ENCODE data around the gene ATP2A3.

ATP2A3 gene

DNA sequence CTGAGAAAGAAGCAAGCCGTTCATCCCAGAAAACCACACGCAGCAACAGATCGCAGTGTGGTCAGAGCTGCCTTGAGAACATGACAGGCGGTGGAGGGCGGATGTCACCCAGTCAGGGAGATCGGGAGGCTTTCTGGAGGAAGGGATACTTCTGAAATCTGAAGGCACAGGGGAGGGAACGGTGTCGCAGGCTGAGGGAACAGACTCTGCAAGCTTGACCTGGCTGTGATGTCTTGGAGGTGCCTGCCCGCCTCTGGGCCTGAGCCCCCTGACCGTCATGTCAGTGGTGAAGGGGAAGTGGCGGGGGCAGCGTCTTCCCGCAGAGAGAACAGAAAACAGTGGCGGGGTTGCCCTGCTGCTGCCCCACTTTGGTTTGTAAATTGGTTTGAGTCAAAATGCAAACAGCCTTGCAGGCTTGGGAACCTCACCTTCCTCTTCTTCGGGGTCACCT, 8.1 kb upstream of the ATP2A3 start:
- DNase-seq = no peak

DNA sequence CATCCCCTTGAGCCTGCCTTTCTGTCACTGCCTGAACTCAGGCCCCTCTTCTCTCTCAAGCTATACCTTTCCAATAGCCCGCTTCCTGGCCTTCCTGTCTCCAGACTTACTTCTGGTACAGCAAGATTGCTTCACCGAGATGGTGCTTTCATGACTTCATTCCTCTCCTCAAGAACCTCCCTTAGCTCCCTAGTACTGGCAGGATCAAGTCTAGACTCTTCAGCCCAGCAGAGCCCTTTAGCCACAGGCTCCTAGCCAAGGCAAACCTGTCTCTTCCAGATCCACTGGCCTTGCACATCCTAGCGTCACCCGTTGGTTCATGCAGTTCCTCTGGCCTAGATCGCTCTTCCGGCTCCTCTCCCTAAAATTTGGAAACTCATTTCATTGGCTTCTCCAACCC, 6.4 kb upstream of the ATP2A3 start:
- no peak for DNase-seq

DNA sequence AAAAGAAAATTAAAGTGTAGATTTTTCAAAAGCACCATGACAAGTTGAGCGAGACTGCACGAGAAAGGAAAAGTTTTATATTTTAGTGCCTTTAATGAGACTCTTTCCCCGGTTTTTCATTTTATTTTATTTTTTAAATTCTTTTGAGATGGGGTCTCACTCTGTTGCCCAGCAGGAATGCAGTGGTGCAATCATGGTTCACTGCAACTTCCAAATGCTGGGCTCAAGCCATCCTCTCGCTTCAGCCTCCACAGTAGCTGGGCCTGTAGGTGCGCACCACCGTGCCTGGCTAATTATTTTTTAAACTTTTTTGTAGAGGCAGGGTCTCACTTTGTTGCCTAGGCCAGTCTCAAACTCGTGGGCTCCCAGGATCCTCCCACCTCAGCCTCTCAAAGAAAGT, 5.7 kb upstream of the ATP2A3 start:
- no peak for DNase-seq

DNA sequence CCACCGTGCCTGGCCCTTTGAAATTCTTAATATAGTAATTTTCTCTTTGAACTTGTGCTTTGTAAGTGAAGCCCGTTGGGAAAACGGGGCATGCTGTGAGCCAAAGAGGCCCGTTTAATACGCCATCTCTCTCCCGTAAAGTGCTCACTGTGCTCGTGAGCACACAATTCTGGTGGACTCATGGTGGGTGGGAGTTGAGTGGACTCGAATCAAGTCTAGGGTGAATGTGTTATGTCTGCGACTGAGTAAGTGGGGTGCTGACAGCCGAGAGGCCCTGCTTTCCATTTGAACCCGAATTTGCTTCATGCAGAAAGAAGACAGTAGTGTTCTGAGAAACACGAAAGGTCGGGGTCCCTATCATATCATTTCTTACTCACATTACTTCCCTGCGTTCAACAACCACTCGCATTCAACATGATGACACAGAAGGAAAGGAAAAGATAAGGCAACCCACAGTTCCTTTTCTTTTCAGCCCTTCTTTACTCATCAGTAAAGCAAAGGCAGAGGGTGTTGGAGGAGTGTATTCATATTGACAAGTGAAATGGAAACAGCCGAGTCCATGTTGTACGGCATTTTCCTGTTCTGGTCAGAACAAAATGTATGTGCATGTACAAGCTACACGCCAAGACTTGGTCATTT, 4.8 kb upstream of the ATP2A3 start:
- DNase-seq = no peak

DNA sequence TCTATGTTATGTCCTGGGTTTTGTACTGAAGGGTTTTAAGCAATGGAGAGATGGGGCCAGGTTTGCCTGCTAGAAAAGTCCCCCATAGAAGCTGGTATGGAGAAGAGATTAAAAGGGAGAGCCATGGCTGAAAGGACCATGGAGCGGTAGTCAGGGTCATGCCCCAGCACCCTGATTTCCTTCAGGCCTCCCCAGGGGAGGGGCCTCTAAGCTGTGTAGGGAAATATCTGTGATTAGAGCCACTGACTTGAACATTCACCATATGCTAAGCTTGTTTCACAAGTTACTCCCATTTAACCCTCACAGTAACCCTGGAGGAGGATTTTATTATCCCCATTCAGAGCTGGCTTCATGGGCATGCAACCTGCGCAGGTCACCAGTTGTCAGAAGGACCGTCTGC, 3.8 kb upstream of the ATP2A3 start:
- no peak for DNase-seq

DNA sequence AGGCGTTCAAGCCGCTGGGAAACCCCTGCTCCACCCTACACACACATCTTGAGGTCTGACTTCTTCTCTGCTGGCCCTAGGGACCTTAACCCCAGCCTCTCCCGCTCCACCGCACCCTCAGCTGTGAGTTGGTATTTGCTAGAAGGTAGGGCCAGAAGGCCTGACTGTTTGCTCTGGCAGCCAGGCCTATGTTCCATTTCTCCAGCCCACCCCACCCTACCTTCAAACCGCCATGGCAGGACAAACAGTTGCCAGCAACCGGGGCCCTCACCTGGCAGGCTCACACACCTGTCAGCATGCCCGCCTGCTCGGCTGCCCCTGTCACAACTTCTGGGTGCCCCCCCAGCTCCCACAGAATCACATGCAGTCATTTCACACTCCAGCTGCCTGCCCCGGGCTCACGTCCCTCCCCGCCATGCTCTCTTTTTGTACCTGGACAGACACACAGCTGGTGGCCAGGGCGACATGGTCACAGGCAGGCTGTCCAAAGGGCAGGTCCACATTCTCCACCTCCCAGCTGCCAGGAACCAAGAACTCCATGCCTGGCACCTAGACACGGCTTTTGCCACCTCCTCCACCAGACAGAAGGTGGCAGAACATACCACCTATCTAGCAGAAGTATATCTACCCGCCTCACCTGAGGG, 2.6 kb upstream of the ATP2A3 start:
- DNase-seq = no peak

DNA sequence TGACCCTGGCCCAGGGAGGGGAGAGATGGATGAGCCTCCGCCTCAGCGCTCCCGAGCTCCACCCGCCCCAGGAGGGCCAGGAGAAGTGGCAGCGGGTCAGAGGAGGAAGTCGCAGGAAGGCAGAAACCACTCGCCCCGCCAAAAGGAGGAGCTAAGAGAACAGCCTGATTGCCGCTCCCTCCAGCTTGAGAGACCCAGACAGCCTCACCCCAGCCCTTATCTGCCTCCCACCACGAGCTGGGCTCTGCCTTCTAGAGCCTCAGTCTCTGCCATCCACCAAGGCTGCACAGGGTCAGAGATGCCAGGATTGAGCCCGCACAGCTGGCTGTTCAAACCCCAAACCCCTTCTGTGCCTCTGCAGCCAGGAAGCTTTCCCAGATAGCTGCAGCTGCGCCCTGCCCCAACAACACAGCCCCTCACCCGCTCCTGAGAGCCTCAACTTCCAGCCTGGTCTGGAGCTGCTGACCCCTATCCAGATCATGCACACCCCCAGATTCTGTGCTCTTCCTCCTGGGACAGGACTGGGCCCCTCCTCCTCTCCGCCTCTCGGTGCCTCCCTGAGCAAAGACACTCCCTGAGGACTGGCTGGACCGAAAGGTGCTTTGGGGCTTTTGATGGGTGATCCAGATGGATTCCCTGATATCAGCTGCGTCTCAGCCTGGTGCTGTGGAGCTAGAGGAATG, 1.0 kb upstream of the ATP2A3 start:
- DNase-seq = peak; percentile 44

DNA sequence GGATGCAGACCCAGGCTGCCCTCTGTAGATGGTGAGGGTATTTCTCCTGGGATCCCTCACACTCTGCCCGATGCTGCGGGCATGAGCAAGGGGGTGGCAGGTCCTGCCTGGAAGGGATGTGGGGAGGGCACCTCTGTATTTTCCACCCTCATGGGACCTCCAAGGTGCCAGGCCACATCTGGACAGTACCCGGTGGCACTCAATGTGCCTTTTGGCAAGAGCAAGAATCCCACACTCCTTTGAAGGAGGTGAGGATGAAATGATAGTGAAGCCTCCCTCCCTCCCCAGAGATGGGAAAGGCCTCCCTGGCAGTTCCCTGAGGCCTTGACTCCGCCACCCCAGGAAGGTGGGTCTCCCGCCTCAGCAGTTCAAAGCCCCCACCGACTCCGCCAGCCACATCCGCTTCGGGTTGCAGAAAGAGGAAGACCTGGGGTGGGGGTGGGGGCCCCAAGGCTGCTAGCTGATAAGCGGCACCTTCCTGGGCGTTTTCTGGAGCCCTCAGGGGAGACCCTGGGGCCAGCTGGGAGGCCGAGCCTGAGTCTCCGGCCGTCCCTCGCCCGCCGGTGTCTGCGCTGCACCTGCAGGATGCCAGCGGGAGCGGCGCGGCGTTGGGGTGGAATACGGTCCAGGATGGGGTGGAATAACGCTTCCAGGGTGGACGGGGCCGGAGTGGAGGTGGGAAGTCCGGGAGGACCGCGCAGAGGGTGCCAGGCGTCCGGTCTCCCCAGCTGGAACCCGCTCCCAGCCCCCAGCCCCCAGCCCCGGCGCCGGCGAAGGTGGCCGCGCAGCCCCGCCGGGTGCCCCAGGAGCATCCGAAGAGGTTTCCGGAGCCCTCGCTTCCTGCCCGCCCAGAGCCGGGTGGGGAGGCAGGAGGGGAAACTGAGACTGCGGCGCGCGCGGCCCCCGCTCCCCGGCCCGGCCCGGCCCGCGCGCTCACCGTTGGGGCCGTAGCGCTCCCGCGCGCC, 718 bp downstream of the ATP2A3 start:
- no peak for DNase-seq

DNA sequence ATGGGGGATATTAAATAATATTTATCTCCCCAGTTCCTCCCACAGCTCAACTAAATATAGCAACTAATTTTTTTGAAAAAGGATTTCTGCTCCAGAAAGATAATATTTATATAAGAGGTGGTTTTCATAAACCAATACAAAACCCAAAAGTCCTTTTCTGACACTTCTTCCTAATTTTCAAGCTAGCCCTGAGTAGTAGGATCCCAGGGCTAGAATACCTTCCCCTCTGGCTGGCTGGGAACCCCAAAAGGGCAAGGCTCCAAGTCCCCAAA, 1.3 kb downstream of the ATP2A3 start:
- no peak for DNase-seq

DNA sequence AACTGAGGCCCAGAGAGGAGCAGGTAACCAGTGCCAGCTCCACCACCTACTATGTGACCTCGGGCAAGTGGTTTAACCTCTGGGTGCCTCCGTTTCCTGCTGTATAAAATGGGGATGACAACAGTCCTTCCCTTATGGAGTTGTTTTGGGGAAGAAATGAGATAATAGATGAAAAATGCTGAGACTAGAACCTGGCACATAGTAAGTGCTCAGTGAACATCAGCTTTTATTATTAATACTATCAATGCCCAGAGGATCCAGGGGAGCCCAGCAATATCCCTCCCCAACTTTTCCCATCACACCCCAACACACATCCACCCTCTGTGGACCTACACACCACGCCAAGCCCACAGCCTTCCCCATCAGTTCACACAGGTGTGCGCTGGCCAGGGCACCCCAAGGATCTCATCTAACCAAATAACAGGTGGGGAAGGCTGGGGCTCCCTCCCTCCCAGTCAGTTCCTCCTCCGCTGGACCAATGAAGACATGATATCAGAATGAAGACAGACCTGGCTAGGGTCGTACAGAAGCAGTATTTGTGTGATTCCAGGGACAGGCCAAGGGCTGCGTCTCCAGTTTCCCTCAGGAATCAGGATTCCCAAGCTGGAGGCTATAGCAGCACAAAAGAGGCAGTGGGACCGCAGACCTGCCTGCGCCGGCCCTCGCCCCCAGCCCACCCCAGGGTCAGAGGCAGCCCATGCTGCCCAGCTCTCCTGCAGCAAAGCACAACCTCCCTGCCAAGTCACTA, 1.8 kb downstream of the ATP2A3 start:
- no peak for DNase-seq

DNA sequence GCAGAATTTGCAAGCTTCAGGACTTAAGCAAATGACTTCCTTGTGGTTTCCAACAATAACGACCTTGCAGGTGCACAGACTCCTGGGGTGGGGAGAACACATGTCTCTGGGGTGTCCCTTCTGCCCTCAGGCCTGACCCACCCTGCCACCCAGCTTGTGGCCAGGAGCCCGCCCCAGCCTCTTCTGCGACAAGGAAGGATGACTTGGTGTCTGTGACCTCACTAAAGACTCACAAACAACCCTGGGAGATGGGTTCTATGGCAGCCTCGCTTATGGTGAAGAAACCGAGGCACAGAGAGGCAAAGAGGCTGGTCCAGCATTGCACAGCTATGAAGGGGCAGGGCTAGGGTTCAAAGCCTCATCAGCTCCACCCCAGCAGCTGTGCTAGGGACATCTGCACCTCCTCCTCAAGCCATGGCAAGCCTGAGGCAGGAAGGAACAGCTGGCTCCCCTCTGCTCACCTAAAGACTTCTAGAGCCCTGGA, 2.6 kb downstream of the ATP2A3 start:
- no peak for DNase-seq

DNA sequence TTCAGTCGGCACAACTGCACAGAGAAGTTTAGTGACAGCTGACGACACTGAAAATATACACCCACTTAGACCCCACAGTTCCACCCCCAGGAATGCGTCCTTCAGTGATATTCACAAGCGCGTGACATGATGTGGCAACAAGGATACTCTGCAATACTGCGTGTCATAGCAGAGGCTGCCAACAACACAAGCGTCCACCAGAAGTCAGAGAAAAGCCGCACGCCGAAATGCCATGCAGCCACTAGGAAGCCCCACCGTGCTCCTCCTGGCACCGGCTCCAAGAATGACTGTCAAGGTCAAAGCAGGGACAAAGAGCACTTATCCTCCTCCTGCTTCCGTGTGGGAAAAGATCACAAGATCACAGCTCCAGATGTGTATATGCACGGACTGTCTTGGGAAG, 3.5 kb downstream of the ATP2A3 start:
- no peak for DNase-seq

DNA sequence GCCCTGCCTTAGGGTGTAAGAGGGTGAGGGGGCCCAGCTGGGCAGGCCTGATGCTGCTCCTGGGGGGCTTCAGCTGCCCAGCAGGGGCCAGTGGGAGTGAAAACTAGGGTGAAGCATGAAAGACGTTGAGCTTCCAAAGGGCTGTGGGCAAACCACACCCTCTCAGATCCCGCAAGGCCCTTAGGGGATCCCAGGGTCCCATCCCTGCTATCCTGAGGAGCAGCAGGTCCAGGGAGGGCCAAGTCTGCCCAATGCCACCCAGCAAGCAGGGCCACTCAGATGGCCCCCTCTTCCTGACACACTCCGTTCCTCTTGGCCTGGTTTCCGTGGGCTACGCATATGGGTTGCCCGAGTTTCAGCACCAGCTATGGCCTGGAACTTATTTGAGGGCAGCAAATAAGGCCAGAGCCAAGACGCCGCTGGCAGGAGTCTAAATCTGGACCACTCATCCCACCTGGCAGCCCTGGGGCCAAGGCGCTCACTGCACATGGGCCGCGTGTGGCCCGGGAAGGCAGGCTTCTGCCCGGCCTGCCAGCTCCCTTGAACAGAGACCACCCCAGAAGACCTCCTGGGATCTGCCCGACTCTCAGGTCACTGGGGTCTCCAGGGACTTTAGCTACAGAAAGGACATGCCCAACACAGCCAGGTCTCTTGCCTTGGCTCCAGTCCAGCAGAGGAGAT, 4.2 kb downstream of the ATP2A3 start:
- no peak for DNase-seq

DNA sequence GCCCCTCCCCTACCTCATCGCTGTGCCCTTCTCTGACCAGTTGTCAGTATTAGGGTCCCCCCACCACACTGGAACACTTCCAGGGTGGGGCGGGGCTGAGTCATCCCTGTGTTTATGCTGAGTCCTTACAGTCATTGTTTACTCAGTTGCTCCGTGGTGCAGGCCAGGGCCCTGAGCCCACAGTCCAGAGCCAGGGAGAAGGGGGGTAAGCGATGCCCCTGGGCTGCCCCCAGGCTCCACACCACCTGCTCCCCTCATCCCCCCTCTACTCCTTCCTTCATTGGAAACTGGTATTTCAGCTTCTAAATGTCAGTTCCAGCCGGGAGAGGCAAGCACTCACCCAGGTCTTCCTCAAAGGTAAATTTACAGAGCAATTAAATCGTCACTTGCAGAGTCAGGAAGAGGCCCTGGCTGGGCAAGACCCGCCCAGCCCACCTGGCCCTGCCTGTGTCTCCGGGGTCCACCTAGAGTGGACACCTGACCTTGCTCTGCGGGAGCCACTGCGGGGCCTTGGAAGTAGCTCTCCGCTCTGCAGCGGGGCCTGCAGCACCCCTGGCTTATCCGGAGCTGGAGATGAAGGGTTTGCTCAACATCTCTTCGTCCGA, 4.8 kb downstream of the ATP2A3 start:
- peak; percentile 81 for DNase-seq

DNA sequence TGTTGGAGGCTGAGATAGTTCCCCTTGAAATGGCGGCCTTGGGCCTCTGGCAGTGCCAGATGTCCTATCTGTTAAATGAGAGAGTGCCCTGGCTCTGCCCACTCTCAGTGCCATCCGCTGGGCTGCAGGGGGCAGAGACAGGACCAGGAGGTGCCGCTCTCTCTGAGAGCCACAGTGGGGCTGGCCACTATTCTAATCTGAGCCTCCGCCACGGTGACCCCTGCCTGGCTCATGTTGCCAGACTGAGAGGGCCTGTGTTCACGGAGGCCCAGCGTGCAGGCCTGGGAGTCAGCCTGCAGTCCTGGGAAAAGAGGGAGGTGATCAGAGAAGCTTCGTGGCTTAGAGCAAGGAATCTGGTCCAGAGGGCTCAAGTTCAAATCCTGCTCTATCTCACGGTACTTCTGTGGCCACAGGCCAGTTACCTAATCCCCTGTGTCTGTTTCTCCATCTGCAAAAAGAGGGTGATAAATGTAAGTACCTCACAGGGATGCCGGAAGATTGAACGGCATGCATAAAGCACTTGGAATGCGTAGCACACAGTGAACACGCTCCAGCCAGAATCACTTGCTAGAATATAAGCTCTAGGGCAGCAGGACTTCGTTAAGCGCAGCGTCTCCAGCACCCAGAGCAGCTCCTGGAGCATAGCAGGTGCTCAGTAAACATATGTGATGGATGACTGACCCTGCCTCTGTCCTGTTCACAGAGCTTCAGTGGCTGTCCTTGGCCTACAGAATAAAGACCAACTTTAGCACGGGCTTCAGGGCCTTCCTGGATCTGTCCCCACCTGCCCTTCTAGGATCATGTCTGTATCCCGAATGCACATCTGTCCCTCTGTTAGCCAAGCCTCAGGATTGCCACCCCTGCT, 6.3 kb downstream of the ATP2A3 start:
- DNase-seq = no peak

DNA sequence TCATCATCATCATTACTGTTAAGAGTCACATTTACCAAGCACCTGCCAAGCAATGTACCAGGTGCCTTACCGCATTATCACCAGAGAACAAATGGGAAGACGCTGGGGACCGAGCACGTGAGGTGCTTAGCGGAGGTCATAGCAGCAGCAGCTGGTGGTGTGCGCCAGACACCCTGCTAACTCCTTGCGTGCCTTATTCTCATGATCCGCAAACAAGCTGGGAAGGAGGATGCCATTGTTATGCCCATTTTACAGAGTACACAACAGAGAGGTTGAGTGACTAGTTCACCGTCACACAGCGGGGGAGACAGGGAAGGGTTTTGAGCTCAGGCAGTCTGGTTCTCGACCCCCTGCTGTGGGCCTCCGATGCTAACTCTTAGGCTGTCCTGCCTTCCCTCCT, 7.3 kb downstream of the ATP2A3 start:
- DNase-seq = peak; percentile 60

DNA sequence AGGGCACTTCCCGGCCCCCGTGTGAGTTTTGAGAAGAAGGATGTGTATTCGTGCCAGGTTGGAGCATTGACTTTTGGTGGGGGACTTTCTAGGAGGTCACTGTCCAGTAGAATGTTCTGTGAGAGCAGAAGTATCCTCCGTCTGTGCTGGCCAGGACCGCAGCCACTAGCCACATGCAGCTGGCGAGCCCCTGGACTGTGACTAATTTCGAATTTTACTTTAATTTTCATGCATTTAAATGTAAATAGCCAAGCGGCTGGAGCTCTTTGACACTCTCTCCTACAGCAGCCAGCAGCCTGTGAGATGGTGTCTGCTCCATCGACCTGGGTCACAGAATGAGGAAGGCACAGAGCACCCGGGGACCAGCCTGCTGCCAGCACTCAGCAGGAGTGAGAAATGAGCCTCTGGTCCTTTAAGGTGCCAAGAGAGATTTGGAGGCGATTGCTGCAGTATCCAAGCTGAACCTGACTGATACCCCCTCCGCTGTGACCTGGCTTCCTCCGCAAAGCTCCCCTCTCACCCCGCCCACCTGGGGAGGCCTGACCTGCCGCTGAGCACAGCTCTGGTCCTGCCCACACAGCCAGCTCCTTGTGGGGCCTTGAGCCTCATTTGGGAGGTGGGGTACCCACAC, 7.8 kb downstream of the ATP2A3 start:
- no peak for DNase-seq

DNA sequence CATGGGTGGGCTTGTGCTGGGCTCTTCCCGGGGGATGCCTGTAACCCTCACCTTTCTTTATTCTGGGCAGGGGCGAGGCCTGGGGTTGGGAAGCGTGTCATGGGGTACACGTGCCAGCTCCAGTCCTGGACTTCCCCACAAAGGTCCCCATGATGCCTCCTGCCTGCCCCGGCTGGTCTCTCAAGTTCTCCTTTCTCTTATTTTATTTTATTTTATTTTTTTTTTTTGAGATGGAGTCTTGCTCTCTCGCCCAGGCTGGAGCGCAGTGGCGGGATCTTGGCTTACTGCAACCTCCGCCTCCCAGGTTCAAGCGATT, 8.6 kb downstream of the ATP2A3 start:
- DNase-seq = no peak

DNA sequence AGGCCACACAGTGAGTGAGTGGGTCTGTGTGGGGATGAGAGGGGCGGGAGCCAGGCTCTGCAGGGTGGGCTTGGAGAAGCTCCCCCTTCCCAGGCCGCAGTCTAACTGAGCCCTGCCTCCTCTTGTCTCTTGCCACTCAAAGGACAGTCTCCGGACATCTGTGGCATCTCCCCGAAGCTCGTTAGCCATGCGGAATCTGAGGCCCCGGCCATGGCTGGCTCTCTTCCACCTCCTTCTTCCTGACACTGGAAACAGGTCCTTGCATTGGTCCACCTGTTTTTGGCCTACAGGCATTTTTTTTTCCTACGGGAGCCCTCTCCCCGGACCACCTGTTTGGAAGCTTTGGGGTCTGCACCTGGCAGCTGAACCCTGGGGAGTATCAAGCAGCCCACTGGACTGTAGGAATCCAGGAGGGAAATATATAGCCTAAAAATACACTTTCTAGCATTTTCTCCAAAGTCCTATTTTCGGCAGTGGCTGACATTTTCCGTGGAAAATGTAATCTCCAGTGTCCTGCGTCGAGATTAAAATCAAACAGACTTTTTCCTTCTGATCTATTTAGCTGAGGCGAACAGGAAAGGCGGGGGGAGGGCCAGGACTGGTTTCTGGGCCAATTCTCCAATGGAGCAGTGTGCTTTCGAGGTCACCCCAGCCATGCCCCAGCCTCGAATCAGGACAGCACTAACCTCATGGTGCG, 9.1 kb downstream of the ATP2A3 start:
- DNase-seq = no peak

DNA sequence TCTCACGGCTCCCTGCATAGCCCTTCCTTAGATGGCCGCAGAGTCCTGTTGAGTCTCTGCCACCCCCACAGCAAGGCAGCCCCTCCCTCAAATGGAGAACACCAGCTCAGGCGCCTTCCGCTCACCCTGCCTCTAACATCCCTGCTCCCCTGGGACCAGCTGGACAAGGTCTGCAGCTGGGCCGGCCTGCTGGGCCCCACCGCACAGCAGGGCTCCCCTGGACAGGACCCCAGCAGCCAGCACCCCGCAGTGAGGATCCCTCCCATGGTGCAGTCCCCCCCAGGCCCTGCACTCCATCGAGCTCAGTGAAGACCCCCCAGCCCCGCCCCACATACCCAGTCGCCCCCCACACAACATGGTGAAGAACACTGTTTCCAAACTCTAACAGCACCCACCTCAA, 10.2 kb downstream of the ATP2A3 start:
- DNase-seq = no peak

Data from NCI-H1417 treated with DMSO at 0.1 percent for 48 hours (cell line).